Large intestine (tissue), 3 donors: Measurements from ENCODE around the gene ASF1B. TPM values are rescaled to one million over a fixed set of nuclear protein-coding genes. Genes with fewer than 3 reads are reported as not detected.

Source experiments
- DNase-seq, 2 donors: peaks; one replicate each; pipeline versions ENCODE4 v3.0.0 to v3.0.0-alpha.2; 2013
- H3K27ac ChIP-seq: one replicate; pipeline ENCODE4 v1.5.1; 2013; ENCODE audit warnings: low read length
- H3K27me3 ChIP-seq: 2 replicates; pipeline ENCODE4 v1.6.1; 2013; ENCODE audit warnings: low read length; ENCODE audit not compliant: control insufficient read depth, insufficient read depth
- H3K36me3 ChIP-seq: 2 replicates; pipeline ENCODE4 v1.6.1; 2013; ENCODE audit warnings: low read length; ENCODE audit not compliant: control insufficient read depth, insufficient read depth
- H3K4me1 ChIP-seq: one replicate; pipeline ENCODE4 v1.6.1; 2013; ENCODE audit warnings: low read length; ENCODE audit not compliant: control insufficient read depth, insufficient read depth
- H3K4me3 ChIP-seq: one replicate; pipeline ENCODE4 v1.5.1; 2013; ENCODE audit warnings: low read length
- H3K9me3 ChIP-seq: one replicate; pipeline ENCODE4 v1.6.1; 2013; ENCODE audit warnings: mild to moderate bottlenecking, low read depth, low read length, moderate library complexity; ENCODE audit not compliant: control insufficient read depth
- WGBS: methylation state at CpG from one replicate; pipeline ENCODE4 v1.1.5; 2013; ENCODE audit warnings: low lambda C conversion rate; ENCODE audit not compliant: insufficient coverage; 5-methylcytosine and 5-hydroxymethylcytosine counted together
- polyA plus RNA-seq: library from polyadenylated mRNA; unstranded; fragments of 120-200 nt; gene quantifications from one replicate; pipeline ENCODE4 v1.2.1, GENCODE V29; 2013

ASF1B gene
- polyA plus RNA-seq, 1 donor, result 13.1 TPM

DNA sequence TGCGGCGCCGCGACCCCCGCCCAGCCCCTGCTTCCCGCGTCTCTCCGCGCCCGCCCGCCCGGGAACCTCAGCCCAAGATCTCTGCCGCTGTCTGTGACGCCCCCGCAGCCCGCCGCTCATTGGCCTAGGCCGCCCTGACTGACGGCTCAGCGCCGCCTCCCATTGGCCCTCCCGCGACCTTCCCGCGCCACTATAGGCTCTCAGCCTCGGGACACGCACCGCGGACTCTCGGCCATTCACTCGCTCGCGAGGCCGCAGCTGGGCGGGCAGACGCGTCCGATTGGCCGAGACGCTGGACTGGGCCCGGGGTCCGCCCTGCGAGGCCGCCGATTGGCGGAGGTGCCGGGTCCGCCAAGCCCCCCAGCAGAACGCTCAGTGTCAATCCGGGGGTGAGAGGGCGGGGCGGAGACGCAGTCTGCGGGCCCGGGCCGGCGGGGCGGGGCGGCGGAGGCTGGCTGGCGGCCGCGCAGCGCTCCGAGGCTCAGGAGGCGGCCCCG is 18.7 kb downstream of the ASF1B start, which contains the start of gene PRKACA:
TSS of gene PRKACA (minus strand) at position 95 of the 497 bp plus-strand sequence. CDS start 215 bp downstream, outside the sequence.
- peak within 1 kb of the TSS; percentile 90 for H3K4me3 ChIP-seq
- peak; percentile 99 to 100 for DNase-seq
- peaks cover 25% of the 10 kb centered on the region for H3K4me1 ChIP-seq
- peak within 1 kb of the TSS; percentile 98 for H3K27ac ChIP-seq
- no peaks in the 10 kb centered on the region for H3K9me3 ChIP-seq
- H3K36me3 ChIP-seq, result no peaks in the 10 kb centered on the region
- no CpG with 5 or more reads among the region's 67 CpGs for WGBS
- no peaks in the 10 kb centered on the region for H3K27me3 ChIP-seq

DNA sequence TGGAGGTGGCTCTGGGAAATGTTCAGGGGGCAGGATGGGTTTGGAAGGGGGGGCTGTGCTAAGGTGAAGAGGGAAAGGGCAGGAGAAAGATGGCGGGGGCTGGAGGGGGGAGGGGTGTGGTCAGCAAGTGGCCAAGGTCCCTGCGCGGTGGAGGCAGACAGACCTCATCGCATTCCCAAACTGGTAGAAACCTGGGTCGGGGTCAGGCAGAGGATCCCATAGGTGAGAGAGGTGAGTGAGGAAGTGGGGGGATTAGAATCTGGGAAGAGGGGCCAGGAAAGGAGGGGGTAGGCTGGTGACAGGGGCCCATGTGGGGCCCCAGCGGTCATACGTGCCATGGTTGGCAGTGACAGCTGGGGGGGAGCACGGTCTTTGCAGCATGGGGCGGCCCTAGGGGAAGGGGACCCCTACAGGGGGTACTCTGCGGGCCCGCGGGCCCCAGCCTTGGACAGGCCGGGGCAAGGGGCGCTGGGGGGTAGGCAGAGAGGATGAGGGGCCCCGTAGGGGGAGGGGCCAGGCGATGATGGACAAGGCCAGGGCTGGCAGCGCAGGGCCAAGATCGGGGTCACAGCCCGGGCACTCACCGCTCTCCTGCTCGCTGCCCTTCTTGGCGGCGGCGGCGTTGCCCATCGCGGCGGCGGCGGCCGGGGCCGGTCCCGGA is 19.3 kb downstream of the ASF1B start:
- peak overlapping the region; percentile 21 for H3K27ac ChIP-seq
- peaks cover 31% of the 10 kb centered on the region for H3K4me1 ChIP-seq
- peak overlapping the region; percentile 90 for H3K4me3 ChIP-seq
- H3K36me3 ChIP-seq, result no peaks in the 10 kb centered on the region
- H3K27me3 ChIP-seq, result no peaks in the 10 kb centered on the region
- peak in 1 of 2 donors; percentile 45 for DNase-seq
- WGBS, result no CpG with 5 or more reads among the region's 33 CpGs
- H3K9me3 ChIP-seq, result no peaks in the 10 kb centered on the region

DNA sequence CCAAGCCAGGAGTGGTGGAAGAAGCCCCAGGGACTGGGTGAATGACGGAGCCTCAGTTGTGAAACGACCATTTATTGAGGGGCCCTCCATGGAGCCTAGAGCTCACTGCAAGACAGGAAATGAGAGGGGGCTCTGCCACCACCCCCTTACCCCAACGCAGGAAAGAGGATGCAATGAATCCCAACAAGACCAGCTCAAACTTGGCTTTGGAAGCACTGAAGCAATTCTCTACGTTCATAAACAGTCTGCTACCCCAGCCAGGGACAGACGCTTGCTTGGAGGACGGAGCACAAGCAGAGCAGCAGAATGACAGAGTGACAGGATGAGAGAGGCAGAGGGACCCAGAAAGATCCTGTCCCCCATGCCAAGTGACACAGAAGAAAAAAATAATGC is 19.9 kb downstream of the ASF1B start:
- Histone ChIP-seq H3K27ac (no peak overlapping the region), H3K9me3 (no peaks in the 10 kb centered on the region), H3K4me3 (peak overlapping the region; percentile 90), H3K36me3 (peaks cover 3% of the 10 kb centered on the region), H3K27me3 (no peaks in the 10 kb centered on the region), H3K4me1 (peaks cover 31% of the 10 kb centered on the region)
- 40% methylated on average over 1 of the region's 6 CpGs for WGBS
- DNase-seq, result no peak

DNA sequence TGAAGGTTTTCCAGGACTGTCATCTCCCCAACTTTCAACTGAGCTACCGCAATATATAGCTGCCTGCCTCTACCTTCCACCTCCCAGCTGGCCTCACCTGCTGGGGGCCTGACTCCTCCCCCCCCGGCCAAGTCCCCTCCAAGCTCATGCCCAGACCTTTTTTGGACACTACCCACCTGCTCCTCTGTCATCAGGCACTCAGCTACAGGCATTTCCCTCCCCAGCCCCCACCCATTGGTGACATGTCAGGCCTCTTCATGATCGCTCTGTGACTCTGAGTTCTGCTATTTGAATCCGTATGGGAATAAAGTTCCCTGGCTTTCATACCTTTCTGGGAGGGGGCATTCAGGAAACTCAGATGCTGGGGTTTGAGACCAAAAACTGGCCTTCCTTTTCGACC is 20.6 kb downstream of the ASF1B start:
- H3K4me1 ChIP-seq, result peaks cover 31% of the 10 kb centered on the region
- no peak overlapping the region for H3K4me3 ChIP-seq
- no peaks in the 10 kb centered on the region for H3K9me3 ChIP-seq
- no CpG with 5 or more reads among the region's 5 CpGs for WGBS
- no peak overlapping the region for H3K27ac ChIP-seq
- H3K36me3 ChIP-seq, result peaks cover 3% of the 10 kb centered on the region
- DNase-seq, result no peak
- no peaks in the 10 kb centered on the region for H3K27me3 ChIP-seq

DNA sequence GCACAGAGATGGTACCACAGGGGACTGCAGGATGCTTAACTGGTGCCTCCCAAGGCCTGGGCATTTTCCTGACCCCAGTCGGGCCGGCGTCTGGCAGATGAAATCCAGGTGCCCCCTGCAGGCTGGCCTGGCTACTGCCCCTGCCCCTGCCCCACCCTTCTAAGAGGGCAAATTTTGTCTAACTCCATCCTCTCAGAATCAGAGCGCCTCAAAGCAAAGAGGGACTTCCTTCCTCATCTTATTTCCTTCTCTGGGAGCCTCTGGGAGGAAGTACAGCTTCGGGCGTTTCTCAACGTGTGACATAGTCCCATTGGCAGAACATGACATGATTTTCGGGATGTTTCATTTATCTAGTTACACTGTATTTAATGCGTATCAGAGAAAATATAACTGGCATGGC is 21.5 kb downstream of the ASF1B start:
- Histone ChIP-seq H3K4me1 (peaks cover 30% of the 10 kb centered on the region), H3K27me3 (no peaks in the 10 kb centered on the region), H3K4me3 (no peak overlapping the region), H3K9me3 (no peaks in the 10 kb centered on the region), H3K36me3 (peaks cover 3% of the 10 kb centered on the region), H3K27ac (no peak overlapping the region)
- WGBS, result 90% methylated on average over 2 of the region's 9 CpGs
- no peak for DNase-seq

DNA sequence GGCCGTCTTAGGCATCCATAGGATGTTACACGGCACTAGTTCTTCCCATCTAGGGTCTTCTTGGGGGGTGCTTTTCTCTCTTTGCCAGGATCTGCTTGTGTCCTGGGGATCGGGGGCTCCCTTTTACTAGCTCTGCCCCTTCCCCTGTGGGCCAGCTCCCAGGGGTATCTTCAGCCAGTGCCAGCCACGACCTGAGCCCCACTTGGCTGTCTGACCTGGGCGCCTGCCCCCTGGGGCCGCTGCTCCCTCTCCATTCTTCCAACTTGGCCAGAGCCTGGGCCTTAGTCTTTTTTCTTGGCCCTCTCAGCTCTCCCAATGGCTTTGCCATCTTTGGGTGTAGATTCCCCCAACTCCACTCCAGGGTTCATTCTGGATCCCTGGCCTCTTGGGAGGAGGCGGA is 21.9 kb downstream of the ASF1B start:
- H3K36me3 ChIP-seq, result peaks cover 3% of the 10 kb centered on the region
- H3K4me1 ChIP-seq, result peaks cover 25% of the 10 kb centered on the region
- no peaks in the 10 kb centered on the region for H3K9me3 ChIP-seq
- no peaks in the 10 kb centered on the region for H3K27me3 ChIP-seq
- no peak overlapping the region for H3K4me3 ChIP-seq
- no CpG with 5 or more reads among the region's 7 CpGs for WGBS
- DNase-seq, result no peak
- H3K27ac ChIP-seq, result no peak overlapping the region

DNA sequence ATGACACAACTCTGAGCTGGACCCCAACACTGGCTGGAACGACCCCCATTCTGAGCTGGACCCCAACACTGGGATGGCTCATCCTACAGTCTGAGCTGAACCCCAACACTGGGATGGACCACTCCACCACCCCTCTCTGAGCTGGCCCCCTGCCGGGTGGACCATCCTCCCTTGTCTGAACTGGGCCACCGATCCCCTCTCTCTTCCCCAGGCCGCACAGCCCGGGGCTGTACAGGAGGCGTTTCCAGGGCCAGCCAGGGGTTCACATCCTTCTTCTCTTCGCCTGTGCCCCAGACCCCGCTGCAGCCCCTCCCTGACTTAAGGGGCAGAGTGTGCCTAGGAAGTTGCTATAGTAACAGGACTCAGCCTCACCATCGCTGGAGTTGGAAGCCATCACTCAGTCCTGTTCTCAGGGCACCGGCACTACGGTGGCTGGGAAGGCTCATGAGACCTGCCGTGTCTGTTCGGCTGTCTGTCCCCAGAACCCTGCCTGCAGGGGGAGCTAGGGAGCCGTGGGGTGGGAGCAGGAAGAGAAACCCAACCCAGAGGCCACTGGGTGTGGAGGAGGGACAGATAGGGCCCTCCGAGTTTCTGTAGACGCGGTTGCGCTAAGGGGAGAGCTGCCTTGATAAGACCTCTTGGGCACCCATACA is 22.5 kb downstream of the ASF1B start:
- H3K36me3 ChIP-seq, result peaks cover 3% of the 10 kb centered on the region
- DNase-seq, result no peak
- no peak overlapping the region for H3K4me3 ChIP-seq
- no peaks in the 10 kb centered on the region for H3K27me3 ChIP-seq
- no CpG with 5 or more reads among the region's 18 CpGs for whole genome bisulfite sequencing
- H3K9me3 ChIP-seq, result no peaks in the 10 kb centered on the region
- peaks cover 20% of the 10 kb centered on the region for H3K4me1 ChIP-seq
- H3K27ac ChIP-seq, result no peak overlapping the region

DNA sequence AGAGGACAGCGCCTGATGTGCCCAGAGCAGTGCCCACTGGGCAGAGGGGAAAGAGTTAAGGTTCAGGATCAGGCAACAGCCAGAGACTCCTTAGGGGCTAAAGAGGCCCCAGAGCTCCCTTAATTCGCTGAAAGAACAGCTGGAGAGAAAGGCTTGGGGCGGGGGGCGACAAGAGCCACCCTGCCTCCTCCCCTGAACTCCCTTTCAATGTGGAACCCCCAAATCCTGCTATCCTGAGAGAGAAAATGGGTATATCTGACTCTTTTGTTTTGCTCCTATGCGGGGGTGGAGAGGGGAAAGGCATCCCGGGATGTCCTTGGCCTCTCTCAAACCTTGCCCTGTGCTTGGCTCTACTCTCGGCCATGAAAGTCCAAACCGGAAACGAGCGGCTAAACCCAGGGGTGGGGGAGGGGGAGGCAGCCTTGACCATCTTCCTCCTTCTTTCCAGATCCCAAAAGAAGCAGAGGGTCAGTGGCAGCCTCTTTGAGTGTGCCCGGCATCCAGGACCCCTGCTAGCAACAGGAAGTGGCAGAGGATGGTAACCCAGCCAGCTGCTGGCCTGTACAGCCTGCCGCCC is 23.5 kb downstream of the ASF1B start:
- Histone ChIP-seq H3K4me1 (peaks cover 13% of the 10 kb centered on the region), H3K9me3 (no peaks in the 10 kb centered on the region), H3K4me3 (no peak overlapping the region), H3K36me3 (peaks cover 4% of the 10 kb centered on the region), H3K27me3 (no peaks in the 10 kb centered on the region), H3K27ac (no peak overlapping the region)
- no CpG with 5 or more reads among the region's 12 CpGs for WGBS
- no peak for DNase-seq

DNA sequence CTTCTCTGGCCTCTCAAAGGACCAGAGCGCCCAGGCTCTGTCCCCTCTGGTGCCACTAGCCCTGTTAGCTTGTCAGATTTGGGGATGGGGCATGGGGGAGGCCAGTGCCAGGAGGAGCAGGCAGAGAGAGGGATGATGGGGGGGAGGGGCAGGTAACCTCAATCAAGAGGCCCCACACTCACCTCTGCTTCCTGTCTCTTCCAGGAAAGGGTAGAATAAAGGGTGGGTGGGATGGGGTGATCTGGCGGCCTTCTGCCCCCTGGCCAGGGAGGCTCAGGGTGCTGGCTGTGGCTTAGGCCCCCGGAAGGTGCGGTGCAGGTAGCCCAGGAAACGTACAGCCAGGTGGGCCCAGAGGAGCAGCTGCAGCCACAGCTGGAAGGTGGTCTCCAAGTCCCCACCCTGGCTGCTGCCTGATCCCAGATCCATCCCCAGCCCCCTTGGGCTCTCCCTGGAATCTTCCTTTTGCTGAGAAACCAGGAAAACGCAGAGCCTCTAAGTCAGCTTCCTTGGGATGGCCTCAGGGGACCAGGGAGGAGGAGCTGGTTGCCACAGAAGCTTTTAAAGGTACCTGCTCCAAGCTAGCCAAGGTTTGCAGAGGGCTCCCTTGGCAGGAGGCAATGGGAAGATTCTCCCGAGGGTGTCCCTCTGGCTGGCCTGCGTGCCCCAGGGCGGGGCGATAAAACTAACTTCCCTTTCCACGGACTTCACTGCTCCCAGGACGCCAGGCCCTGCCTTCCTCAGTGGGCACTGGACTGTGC is 24.2 kb downstream of the ASF1B start:
- peaks cover 13% of the 10 kb centered on the region for H3K4me1 ChIP-seq
- no peak overlapping the region for H3K4me3 ChIP-seq
- H3K9me3 ChIP-seq, result no peaks in the 10 kb centered on the region
- no peaks in the 10 kb centered on the region for H3K27me3 ChIP-seq
- H3K27ac ChIP-seq, result no peak overlapping the region
- H3K36me3 ChIP-seq, result peaks cover 11% of the 10 kb centered on the region
- WGBS, result no CpG with 5 or more reads among the region's 12 CpGs
- no peak for DNase-seq

DNA sequence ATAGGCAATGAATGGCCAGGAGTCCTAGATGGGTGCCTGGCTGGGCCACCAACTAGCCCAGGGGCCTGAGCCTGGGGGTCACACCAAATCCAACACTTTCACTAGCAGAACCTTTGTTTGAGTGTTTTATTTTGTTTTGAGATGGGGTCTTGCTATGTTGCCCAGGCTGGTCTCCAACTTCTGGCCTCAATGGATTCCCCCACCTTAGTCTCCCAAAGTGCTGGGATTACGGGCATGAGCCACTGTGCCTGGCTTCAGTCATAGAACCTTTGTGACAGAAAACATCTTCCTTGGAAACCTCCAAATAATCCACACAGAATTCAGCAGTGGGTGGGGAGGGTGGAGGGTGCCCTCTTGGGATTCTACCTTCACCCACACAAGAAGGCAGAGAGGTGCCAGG is 24.9 kb downstream of the ASF1B start:
- no peak overlapping the region for H3K27ac ChIP-seq

More for the DNA sequence above, 24.9 kb downstream of the ASF1B start:
- no peak overlapping the region for H3K4me3 ChIP-seq
- H3K27me3 ChIP-seq, result no peaks in the 10 kb centered on the region
- peaks cover 13% of the 10 kb centered on the region for H3K4me1 ChIP-seq
- H3K36me3 ChIP-seq, result peaks cover 15% of the 10 kb centered on the region
- no CpG with 5 or more reads among the region's 1 CpG for WGBS
- DNase-seq, result no peak
- no peaks in the 10 kb centered on the region for H3K9me3 ChIP-seq
